HG02588 (cell line): ENCODE measurements around the gene MEMO1.
"Not testable (repeated sequence)": the region's sequence is repeated elsewhere in the genome, so short reads cannot be mapped to it uniquely, and the experiment has no call there.

Source experiments
- ATAC-seq: cut with Tn5 transposase; IDR thresholded peaks from one replicate; pipeline ENCODE4 v1.9.1; 2021; ENCODE audit warnings: mild to moderate bottlenecking, moderate library complexity; ENCODE audit not compliant: unreplicated experiment

MEMO1 gene

GRCh38 chr2:31920962-31921361, 89.8 kb downstream of the MEMO1 start:
- ATAC-seq, result no peak

DNA sequence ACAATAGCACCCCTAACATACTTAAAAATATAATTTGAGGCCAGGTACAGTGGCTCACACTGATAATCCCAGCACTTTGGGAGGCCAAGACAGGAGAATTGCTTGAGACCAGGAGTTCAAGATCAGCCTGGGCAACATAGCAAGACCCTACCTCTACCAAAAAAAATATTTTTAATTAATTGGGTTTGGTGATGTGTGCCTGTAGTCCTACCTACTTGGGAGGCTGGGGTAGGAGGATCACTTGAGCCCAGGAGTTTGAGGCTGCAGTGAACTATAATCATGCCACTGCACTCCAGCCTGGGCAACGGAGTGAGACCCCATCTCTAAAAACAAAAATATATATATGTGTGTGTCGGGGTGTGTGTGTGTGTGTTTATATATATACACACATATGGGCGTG, 91.3 kb downstream of the MEMO1 start:
- ATAC-seq, result no peak

DNA sequence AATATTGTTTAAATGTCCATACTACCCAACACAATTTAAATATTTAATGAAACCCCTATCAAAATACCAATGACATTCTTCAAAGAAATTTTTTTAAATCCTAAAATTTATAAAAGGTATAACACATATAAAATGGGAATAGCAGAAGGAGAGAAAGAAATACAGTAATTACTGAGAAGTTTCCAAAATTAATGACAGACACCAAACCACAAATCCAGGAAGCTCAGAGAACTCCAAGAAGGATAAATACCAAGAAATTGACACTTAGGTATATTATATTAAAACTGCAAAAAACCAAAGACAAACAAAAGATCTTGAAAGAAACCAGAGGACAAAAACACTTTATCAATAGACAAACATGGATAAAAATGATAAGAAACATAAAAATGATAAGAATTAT, 101.1 kb downstream of the MEMO1 start:
- no peak for ATAC-seq

DNA sequence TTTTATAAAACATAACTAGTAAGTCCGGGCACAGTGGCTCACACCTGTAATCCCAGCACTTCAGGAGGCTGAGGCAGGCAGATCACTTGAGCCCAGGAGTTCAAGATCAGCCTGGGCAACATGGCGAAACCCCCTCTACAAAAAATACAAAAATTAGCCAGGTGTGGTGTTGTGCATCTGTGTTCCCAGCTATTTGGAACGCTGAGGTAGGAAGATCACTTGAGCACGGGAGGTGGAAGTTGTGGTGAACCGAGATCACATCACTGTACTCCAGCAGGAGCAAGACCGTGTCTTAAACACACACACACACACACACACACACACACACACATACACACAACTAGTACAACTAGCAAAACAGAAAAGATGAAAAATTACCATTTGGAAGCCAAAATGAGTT, 103.3 kb downstream of the MEMO1 start:
- not testable (repeated sequence) for ATAC-seq

DNA sequence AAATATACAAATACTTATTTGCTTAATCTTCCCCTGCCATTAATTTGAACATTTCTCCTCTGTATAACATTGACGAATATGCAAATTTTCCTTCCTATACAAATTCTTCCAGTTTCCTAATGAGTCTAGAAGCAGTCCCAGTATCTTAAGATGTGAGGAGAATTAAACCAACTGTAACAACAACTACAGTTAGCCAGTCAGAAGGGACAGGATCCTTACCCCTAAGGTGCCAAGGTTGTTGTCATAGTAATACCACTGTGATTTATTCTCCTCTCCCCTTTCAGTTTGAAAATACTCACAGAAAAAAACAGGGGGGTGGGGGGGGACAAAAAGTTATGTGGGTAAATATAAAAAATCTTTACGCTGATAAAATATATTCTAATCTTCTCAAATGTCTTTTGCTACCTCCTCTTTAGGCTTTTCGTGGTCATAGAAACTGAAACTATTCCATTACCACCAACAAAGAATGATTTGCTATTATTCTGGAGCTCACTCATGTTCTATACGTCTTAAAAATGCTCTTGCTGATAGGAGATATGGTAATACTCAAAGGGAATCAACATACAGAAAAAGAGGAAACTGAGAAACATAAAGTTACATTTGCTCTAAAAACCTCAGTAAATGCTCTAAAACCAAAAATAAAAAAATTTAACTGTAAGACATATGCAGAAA, 107.6 kb downstream of the MEMO1 start:
- no peak for ATAC-seq

- ATAC-seq, result no peak
These were observed 108.9 kb downstream of the MEMO1 start for GRCh38 chr2:31901900-31902299.

- ATAC-seq, result not testable (repeated sequence)
These were observed 110.7 kb downstream of the MEMO1 start for GRCh38 chr2:31900156-31900555.

GRCh38 chr2:31898346-31898745, 112.5 kb downstream of the MEMO1 start:
- not testable (repeated sequence) for ATAC-seq

- not testable (repeated sequence) for ATAC-seq
These were observed 113.5 kb downstream of the MEMO1 start for GRCh38 chr2:31897340-31897739.

DNA sequence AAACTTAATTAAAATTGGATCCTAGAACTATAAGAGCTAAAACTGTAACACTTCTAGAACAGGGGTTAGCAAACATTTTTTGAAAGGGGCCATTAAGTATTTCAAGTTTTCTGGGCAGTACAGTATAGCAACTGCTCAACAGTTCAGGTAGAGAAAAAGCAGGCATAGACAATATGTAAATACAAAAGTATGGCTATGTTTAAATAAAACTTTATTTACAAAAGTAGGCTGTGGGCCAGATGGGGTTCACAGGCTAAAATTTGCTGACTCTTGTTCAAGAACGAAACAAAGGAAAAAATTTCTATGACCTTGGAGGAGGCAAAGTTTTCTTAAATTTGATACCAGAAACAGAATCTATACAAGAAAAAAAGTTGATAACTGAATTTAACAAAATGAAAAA, 114.5 kb downstream of the MEMO1 start:
- ATAC-seq, result no peak

GRCh38 chr2:31894656-31895055, 116.2 kb downstream of the MEMO1 start:
- ATAC-seq, result no peak

DNA sequence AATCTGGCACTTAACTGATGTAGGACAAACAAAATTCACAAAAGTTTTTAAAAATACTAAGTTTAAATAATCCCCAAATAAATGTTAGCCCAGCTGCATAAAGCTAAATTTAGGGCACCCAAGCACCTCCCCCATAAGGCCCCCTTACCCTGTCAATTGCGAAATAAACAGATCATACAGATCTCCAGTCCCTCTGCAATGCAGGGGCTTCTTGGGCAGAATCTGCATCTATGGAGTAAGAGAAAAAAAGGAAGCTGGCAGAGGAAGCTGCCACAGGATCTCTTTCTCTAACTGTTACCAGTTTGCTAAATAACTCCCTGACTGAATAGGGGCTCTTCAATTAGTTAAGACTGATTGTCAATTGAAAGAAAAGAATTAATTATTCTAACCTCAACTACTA, 117.7 kb downstream of the MEMO1 start:
- ATAC-seq, result no peak

DNA sequence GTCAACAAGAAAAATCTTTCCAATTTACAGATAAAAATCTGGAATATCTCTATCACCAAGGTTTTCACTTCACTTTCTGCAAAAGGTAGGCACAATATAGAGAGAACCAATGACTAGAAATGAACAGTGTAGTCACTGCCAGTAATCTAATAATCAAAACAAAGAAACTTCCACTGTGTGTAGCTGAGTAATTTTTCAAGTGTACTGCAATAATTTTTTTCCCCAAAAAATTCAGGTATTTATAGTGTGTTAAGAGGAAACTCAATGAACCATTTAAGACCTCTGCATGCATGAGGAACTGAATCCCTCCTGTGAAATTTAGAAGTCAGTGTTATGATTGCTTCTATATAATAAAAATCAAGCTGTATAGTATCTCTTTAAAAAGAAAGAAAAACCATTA, 121.8 kb downstream of the MEMO1 start:
- ATAC-seq, result no peak

DNA sequence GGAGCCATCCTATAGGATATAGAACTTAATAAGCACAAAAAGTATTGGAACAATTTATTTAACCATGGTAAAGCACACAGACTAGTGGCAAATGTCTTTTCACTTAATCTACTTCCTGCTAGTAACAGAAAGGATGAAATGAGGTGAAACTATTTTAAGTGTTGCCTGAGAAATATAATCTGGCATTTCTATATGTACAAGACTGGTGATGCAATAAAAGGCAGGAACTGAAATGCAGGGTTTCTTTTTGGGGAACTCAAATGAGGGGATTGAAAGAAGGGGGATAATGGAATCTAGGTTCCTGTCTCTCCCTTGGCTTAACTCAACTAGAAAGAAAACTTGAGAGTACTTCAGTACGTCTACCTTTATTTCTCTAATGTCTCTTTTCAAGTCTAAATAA, 122.3 kb downstream of the MEMO1 start:
- ATAC-seq, result no peak

GRCh38 chr2:31886700-31887099, 124.1 kb downstream of the MEMO1 start:
- ATAC-seq, result no peak

DNA sequence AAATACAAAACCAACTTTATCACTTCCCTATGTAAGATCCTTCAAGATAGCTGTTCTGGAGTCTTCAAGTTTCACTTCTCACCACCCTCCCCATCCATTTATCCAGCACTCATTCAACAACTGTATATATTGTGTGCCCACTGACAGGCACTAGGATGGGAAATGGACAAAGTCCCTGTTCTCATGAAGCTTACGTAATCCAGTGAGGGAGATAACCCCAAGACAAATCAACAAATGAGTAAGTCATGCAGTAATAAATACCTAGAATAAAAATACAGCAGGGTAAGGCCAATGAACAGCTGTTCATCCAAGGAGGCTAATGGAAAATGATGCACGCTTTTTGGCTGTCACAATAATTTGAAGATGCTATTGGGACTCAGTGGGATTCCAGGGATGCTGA, 133.8 kb downstream of the MEMO1 start:
- ATAC-seq, result no peak

DNA sequence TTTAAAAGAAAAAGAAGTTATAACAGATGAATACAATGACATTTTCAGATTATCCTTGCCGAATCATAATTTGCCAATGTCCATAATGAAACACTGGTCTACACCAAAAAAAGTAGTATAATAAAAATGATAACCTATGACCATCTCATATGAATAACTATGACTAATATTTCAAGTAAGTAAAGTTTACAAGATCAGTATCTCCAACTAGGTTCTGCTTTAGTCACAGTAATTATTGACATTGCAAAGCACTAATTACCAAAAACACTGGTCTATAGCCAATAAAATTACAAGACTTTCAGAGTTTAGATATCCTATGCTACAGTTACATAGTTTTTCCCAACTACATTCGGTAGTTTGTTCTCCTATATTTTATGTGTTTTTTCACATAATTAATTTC, 136.7 kb downstream of the MEMO1 start:
- no peak for ATAC-seq

- no peak for ATAC-seq
These were observed 145.6 kb downstream of the MEMO1 start for GRCh38 chr2:31865215-31865614.

- no peak for ATAC-seq
These were observed 146.9 kb downstream of the MEMO1 start for GRCh38 chr2:31863867-31864266.

DNA sequence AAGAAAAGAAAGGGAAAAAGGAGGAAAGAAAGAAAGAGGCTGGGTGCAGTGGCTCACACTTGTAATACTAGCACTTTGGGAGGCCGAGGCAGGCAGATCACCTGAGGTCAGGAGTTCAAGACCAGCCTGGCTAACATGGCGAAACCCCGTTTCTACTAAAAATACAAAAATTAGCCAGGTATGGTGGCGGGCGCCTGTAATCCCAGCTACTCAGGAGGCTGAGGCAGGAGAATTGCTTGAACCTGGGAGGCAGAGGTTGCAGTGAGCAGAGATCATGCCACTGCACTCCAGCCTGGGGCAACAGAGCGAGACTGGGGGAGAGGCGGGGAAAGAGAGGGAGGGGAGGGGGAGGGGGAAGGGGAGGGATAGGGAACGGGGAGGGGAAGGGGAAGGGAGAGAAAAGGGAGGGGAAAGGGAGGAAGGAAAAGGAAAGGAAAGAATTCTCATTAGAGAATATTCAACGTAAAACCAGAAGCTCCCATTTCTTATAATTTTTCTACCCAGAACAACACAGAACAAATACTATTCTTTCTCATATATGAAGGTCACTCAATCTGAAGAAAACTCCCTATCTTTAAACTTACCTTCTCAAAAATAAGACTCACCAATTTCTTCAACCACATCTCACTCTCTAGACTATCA, 147.7 kb downstream of the MEMO1 start:
- not testable (repeated sequence) for ATAC-seq

- ATAC-seq, result no peak
These were observed 150.8 kb downstream of the MEMO1 start for GRCh38 chr2:31859959-31860358.

- no peak for ATAC-seq
These were observed 157.3 kb downstream of the MEMO1 start for GRCh38 chr2:31853521-31853920.

DNA sequence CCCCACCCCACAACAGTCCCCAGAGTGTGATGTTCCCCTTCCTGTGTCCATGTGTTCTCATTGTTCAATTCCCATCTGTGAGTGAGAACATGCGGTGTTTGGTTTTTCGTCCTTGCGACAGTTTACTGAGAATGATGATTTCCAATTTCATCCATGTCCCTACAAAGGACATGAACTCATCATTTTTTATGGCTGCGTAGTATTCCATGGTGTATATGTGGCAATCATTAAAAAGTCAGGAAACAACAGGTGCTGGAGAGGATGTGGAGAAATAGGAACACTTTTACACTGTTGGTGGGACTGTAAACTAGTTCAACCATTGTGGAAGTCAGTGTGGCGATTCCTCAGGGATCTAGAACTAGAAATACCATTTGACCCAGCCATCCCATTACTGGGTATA, 168.7 kb downstream of the MEMO1 start:
- not testable (repeated sequence) for ATAC-seq
